Keratinocyte (primary cell): ENCODE results near the gene LHX6. TPM values are rescaled to one million over a fixed set of nuclear protein-coding genes. Genes with fewer than 3 reads are reported as not detected.

Source experiments
- DNase-seq: peaks from one replicate; pipeline ENCODE4 v3.0.0-alpha.2; 2011; ENCODE audit warnings: low read depth, missing footprints, low spot score
- FAIRE-seq: peaks from 2 replicates; lab custom pipeline; 2011; peaks lifted over from hg19 to GRCh38; lab: Jason Lieb, UNC
- H2AFZ ChIP-seq: 2 replicates; pipeline ENCODE4 v1.6.0; 2012; ENCODE audit warnings: low read length, control low read depth, inconsistent platforms; ENCODE audit not compliant: control insufficient read depth
- H3K27ac ChIP-seq: 2 replicates; pipeline ENCODE4 v1.5.1; 2011; ENCODE audit warnings: low read length; ENCODE audit not compliant: control insufficient read depth, insufficient read depth
- H3K27me3 ChIP-seq: 3 replicates; pipeline ENCODE4 v1.6.0; 2011; ENCODE audit warnings: low read length; ENCODE audit not compliant: control insufficient read depth, insufficient read depth; ENCODE audit errors: extremely low read depth
- H3K36me3 ChIP-seq, 2 experiments: 2 replicates in 1 of 2; 3 replicates in 1 of 2; pipeline ENCODE4 v1.5.1; 2011; ENCODE audit warnings: low read length in 2 of 2, mild to moderate bottlenecking in 1 of 2; ENCODE audit not compliant: control insufficient read depth in 2 of 2, insufficient read depth in 2 of 2; ENCODE audit errors: extremely low read depth in 1 of 2
- H3K4me1 ChIP-seq: 3 replicates; pipeline ENCODE4 v1.5.1; 2011; ENCODE audit warnings: low read length; ENCODE audit not compliant: control insufficient read depth, insufficient read depth; ENCODE audit errors: extremely low read depth
- H3K4me2 ChIP-seq: 3 replicates; pipeline ENCODE4 v1.6.0; 2011; ENCODE audit warnings: low read depth, low read length; ENCODE audit not compliant: control insufficient read depth, insufficient read depth; ENCODE audit errors: extremely low read depth
- H3K4me3 ChIP-seq, 3 experiments: fragments of 200-600 bp in 1 of 3; sonication (generic) in 1 of 3; 2 replicates in 2 of 3; 3 replicates in 1 of 3; pipeline ENCODE4 v1.5.1; 2011 to 2016; ENCODE audit warnings: low read length in 3 of 3, mild to moderate bottlenecking in 3 of 3, control low read depth in 2 of 3, inconsistent platforms in 1 of 3, low read depth in 1 of 3, mixed read lengths in 1 of 3, mixed run types in 1 of 3, moderate library complexity in 1 of 3; ENCODE audit not compliant: control insufficient read depth in 2 of 3, insufficient read depth in 2 of 3; ENCODE audit errors: extremely low read depth in 1 of 3
- H3K79me2 ChIP-seq: 2 replicates; pipeline ENCODE4 v1.6.0; 2012; ENCODE audit warnings: low read length; ENCODE audit not compliant: control insufficient read depth, insufficient read depth
- H3K9ac ChIP-seq: 3 replicates; pipeline ENCODE4 v1.6.0; 2011; ENCODE audit warnings: low read length; ENCODE audit not compliant: control insufficient read depth, insufficient read depth; ENCODE audit errors: extremely low read depth
- H3K9me1 ChIP-seq: 3 replicates; pipeline ENCODE4 v1.6.0; 2011; ENCODE audit warnings: low read length; ENCODE audit not compliant: control insufficient read depth, insufficient read depth; ENCODE audit errors: extremely low read depth
- H3K9me3 ChIP-seq: 2 replicates; pipeline ENCODE4 v1.5.1; 2012; ENCODE audit warnings: low read depth, low read length; ENCODE audit not compliant: control insufficient read depth
- H4K20me1 ChIP-seq: 3 replicates; pipeline ENCODE4 v1.6.0; 2011; ENCODE audit warnings: low read length; ENCODE audit not compliant: control insufficient read depth, insufficient read depth; ENCODE audit errors: extremely low read depth
- CTCF ChIP-seq, 3 experiments: IDR thresholded peaks in 1 of 3; conservative IDR thresholded peaks in 1 of 3; optimal IDR thresholded peaks in 1 of 3; 2 replicates in 2 of 3; 3 replicates in 1 of 3; pipeline versions ENCODE3 to v1.5.1; 2011; ENCODE audit warnings: low read length in 3 of 3, mild to moderate bottlenecking in 3 of 3, moderate library complexity in 2 of 3, control low read depth in 1 of 3, inconsistent platforms in 1 of 3; ENCODE audit not compliant: insufficient read depth in 2 of 3; ENCODE audit errors: extremely low read depth in 1 of 3
- EZH2 ChIP-seq: IDR thresholded peaks from one replicate; pipeline ENCODE4 v1.6.1; 2012; ENCODE audit warnings: inconsistent platforms, mild to moderate bottlenecking, low read length, moderate library complexity
- dilution Hi-C: fragments of 300-500 bp; cut with MboI; formaldehyde crosslinking; loops from one replicate; pipeline ENCODE4 v1.7.0; 2020; ENCODE audit warnings: low sequenced_read_pairs; ENCODE audit not compliant: extremely low pct_ligation_motif_present
- polyA plus RNA-seq, 5 experiments: library from polyadenylated mRNA; depleted of rRNA in 3 of 5; stranded (reverse) in 3 of 5; stranded (forward) in 1 of 5; unstranded in 1 of 5; fragments of >200 nt; gene quantifications; 1 replicate in 1 of 5; 2 replicates in 3 of 5; 3 replicates in 1 of 5; pipeline versions ENCODE4 v1.2.1 to v1.2.3, GENCODE V29; 2011 to 2012; ENCODE audit warnings: missing spikeins in 2 of 5, low read depth in 1 of 5, low replicate concordance in 1 of 5

LHX6 gene
- polyA plus RNA-seq, 1 donor (not counting 4 experiments of a cell fraction or from before 2014, with no cell fraction given) = 0.13 TPM

- H3K9me1 ChIP-seq = no peaks in the 10 kb centered on the region
- H3K4me3 ChIP-seq = no peak overlapping the region
- H3K27ac ChIP-seq = no peak overlapping the region
- no peaks in the 10 kb centered on the region for H3K79me2 ChIP-seq
- no peaks in the 10 kb centered on the region for H3K36me3 ChIP-seq
- H3K4me1 ChIP-seq = peaks cover 2% of the 10 kb centered on the region
- TF ChIP-seq CTCF (optimal IDR thresholded peaks at IDR 0.05 in 1 of 3, IDR thresholded peaks at IDR 0.05 in 1 of 3, conservative IDR thresholded peaks at IDR 0.05 in 1 of 3; ENCODE audit: extremely low read depth in 1 of 3, insufficient read depth in 2 of 3, low read length in 3 of 3) (no peak), EZH2 (no peak)
- H3K9me3 ChIP-seq = no peaks in the 10 kb centered on the region
- no peaks in the 10 kb centered on the region for H4K20me1 ChIP-seq
- DNase-seq (no peak), FAIRE-seq (no peak)
- H3K27me3 ChIP-seq = peaks cover 7% of the 10 kb centered on the region
- dilution Hi-C loops = no loop called here
- no peak overlapping the region for H3K4me2 ChIP-seq
- H2AFZ ChIP-seq = no peak overlapping the region
- H3K9ac ChIP-seq = no peak overlapping the region
Observed at GRCh38 chr9:122186301-122186700, 42.5 kb downstream of the LHX6 start.

DNA sequence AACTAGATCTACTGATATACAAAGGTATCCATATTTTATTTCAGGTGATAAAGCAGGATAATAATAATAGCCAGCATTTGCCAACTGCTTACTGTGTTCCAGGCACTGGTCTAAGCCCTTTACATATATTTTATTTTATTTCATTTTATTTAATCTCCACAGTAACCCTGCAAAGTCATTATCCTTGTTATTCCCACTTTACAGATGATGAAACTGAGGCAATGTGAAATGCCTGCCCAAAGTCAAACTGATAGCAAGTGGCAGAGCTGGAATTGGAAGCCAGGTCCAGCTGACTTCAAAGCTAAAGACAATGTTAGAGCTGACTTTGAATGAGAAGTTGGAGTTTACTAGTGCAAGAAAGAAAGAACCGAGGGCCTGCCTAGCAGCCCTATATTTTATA lies 44.2 kb downstream of the LHX6 start:
- H3K36me3 ChIP-seq = no peaks in the 10 kb centered on the region
- H2AFZ ChIP-seq = no peak overlapping the region
- no peak overlapping the region for H3K4me2 ChIP-seq
- H3K79me2 ChIP-seq = no peaks in the 10 kb centered on the region
- no peaks in the 10 kb centered on the region for H3K4me1 ChIP-seq
- TF ChIP-seq CTCF (optimal IDR thresholded peaks at IDR 0.05 in 1 of 3, IDR thresholded peaks at IDR 0.05 in 1 of 3, conservative IDR thresholded peaks at IDR 0.05 in 1 of 3; ENCODE audit: extremely low read depth in 1 of 3, insufficient read depth in 2 of 3, low read length in 3 of 3) = no peak
- no peak for TF ChIP-seq EZH2
- no peak for DNase-seq
- no peaks in the 10 kb centered on the region for H3K9me1 ChIP-seq
- dilution Hi-C loops = no loop called here
- no peaks in the 10 kb centered on the region for H4K20me1 ChIP-seq
- H3K4me3 ChIP-seq = no peak overlapping the region
- H3K9me3 ChIP-seq = no peaks in the 10 kb centered on the region
- H3K27ac ChIP-seq = no peak overlapping the region
- peaks cover 7% of the 10 kb centered on the region for H3K27me3 ChIP-seq
- FAIRE-seq = no peak
- no peak overlapping the region for H3K9ac ChIP-seq
